GM19328 (cell line): ENCODE data around the gene KLHL4.
"Not testable (repeated sequence)": the region's sequence is repeated elsewhere in the genome, so short reads cannot be mapped to it uniquely, and the experiment has no call there.

Experiments used
- ATAC-seq: cut with Tn5 transposase; IDR thresholded peaks from one replicate; pipeline ENCODE4 v1.9.1; 2021; ENCODE audit warnings: mild to moderate bottlenecking, moderate library complexity; ENCODE audit not compliant: unreplicated experiment

KLHL4 gene, protein sequence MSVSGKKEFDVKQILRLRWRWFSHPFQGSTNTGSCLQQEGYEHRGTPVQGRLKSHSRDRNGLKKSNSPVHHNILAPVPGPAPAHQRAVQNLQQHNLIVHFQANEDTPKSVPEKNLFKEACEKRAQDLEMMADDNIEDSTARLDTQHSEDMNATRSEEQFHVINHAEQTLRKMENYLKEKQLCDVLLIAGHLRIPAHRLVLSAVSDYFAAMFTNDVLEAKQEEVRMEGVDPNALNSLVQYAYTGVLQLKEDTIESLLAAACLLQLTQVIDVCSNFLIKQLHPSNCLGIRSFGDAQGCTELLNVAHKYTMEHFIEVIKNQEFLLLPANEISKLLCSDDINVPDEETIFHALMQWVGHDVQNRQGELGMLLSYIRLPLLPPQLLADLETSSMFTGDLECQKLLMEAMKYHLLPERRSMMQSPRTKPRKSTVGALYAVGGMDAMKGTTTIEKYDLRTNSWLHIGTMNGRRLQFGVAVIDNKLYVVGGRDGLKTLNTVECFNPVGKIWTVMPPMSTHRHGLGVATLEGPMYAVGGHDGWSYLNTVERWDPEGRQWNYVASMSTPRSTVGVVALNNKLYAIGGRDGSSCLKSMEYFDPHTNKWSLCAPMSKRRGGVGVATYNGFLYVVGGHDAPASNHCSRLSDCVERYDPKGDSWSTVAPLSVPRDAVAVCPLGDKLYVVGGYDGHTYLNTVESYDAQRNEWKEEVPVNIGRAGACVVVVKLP

DNA sequence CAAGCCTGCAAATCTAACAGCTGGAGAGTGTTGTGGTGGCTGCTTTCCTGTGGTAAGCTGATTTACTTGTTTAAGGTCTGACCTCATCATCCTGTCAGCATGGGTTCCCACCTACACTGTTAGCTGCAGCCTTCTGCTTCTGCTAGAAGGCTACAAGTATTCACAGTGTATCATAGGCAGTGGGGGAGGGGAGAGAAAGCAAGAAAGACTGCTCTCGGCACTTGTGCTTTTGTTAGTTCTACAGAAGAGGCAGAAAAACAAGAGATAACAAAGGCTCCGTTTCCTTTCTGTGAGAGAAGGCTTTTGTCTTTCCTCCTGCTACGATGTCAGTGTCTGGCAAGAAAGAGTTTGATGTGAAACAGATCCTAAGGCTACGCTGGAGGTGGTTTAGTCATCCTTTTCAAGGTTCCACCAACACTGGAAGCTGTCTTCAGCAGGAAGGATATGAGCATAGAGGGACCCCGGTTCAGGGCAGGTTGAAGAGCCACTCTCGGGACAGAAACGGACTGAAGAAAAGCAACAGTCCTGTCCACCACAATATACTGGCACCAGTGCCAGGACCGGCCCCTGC is at the start of gene KLHL4:
KLHL4 (plus strand) TSS at position 232 of the 571 bp plus-strand sequence; CDS start at position 324, 92 bp downstream.
- ATAC-seq: no peak

DNA sequence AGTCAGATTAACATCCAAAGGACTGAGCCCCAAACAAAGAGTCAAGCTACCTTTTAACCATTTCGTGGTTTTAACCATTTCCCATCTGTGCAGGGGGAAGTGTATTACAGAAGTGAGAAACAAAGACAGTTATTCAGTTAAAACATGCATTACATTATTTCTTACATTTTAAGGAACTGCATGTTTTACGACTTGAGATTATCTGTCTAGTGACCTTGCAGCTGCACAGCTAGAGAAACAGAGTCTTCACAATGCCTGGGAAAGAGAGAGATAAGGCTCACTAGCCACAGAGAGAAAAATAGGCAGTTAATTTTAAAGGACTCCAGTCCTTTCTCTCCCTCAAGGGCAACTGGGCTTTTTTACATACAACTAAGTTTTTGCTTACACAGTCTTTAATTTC is 48.7 kb upstream of the KLHL4 start:
- ATAC-seq: no peak

DNA sequence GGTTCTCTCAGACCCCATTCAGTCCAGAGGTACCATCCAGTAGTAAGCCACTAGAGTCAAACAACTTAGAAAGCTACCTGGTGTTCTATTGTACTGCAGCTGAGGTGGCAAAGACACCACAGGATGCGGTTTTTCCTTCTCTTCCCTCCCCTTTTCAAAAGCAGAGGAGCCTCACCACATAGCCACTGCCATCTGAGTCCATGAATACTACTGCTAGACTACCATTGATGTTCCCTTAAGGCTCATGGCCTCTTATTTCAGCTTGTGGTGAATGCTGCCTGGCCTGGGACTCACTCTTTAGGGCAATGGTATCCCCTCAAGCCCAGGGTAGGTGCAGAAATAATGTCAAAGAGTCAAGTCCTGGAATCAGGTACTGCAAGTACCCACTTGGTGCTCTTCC is 41.8 kb upstream of the KLHL4 start:
- no peak for ATAC-seq

DNA sequence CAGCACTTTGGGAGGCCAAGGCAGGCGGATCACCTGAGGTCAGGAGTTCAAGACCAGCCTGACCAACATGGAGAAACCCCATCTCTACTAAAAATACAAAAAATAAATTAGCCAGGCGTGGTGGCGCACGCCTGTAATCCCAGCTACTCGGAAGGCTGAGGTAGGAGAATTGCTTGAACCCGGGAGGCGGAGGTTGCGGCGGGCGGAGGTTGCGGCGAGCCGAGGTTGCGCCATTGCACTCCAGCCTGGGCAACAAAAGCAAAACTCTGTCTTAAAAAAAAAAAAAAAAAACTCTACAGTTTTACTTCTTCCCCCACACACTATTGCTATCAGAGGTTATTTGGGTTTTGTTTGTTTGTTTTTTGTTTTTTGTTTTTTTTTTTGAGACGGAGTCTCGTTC is 38.9 kb upstream of the KLHL4 start:
- not testable (repeated sequence) for ATAC-seq

DNA sequence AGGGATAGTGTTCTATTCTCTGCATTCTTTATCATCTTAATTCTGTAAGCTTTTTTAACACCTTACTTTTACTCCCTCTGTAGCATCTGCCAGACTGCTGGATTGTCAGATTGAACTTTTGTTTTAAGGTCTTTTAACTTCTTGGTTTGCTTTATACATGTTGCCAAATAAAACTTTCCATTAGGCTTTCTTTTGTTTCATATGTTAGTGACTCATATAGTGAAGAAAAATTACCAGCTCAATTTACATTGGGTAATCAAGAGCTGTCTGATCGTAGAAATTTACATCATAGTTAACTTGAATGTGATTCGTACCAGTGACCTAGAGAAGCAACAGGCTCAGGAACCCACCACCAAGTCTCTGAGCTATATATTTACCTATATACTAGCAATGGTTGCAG is 28.5 kb upstream of the KLHL4 start:
- ATAC-seq: no peak

DNA sequence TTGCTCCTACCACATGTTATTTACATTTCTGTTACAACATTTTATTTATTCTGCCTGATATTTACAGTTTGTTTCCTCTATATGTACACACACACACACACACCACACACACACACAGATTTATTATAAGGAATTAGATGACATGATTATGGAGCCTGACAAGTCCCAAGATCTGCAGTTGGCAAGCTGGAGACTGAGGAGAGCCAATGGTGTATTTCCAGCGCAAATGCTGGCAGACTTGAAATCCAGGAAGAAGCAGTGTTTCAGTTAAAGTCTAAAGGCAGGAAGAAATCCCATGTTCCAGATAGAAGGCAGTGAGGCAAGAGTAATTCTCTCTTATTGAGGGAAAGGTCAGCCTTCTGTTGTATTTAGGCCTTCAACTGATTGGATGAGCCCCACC is 1.8 kb upstream of the KLHL4 start:
- ATAC-seq: no peak

DNA sequence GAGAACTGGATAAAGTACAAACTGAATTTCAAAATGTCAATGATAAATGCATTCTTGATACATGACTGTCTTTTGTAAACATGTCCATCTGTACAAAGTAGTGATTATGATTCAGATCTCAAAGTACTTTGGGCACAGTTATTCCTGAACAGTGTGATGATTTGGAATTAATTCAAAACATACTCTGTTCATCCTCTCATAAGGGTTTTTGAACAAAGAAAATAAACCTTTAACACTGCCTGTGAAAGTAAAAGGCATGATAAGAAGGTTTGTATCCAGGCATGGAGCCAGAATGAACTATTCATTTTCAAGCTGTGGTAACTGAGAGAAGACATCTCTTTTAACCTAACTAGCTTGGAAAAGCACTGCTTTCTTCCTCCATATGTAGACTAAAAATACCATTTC is 883 bp upstream of the KLHL4 start:
- no peak for ATAC-seq

DNA sequence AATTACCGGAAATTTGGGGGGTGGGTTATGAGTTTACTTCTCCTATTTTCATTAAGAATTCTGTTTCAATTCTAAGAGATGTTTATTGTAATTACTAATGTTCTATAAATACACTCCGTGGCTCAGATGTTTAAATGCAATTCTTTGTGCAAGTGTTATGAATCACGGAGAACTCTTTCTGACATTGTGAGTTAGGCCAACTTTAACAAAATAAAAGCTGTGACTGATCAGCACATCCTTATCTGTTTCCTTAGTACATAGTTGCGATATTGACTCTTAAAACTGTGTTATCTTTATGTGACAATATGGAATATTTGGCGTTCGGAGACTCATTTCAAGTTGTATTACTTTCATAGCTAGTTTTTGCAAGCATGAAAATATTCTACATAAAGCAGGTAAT is 902 bp downstream of the KLHL4 start:
- ATAC-seq: no peak

DNA sequence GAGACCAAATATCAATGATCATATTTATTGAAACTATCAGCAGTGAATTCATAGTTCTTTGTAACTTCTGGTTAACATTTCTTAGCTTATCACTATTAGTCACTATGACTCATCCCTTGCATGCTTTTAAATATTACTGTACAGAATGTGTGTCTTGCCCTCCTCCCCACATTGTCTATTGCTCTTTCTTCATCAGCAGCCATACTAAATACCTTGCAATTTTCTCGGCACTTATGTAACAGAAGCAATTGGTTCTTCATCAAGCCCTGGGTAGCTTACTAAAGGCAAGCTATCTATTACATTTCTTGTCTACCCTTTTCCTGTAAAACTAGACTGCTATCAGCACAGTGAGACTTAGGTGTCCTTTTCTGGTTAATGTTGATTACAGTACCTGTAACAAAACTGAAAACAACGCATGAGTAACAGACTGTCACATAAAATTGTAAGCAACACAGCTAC is 8.2 kb downstream of the KLHL4 start:
- ATAC-seq: no peak

DNA sequence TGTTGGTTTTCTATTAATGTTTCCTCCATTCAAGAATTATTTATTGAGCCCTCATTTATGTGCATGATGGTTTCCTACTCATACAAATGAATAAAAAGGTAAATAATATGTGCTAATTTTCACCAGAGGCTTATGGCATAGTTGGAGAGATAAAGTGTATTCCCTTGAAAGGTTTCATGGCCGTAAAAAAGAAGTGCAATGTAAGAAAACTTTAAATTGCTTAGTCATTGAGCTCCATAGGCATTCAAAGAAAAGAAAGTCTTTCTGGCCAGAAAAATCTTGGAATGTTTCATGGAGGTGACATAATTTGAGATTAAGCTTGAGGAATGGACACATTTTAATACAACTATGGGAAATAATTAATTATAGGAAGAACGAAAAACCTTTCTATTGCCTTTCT is 8.7 kb downstream of the KLHL4 start:
- no peak for ATAC-seq

DNA sequence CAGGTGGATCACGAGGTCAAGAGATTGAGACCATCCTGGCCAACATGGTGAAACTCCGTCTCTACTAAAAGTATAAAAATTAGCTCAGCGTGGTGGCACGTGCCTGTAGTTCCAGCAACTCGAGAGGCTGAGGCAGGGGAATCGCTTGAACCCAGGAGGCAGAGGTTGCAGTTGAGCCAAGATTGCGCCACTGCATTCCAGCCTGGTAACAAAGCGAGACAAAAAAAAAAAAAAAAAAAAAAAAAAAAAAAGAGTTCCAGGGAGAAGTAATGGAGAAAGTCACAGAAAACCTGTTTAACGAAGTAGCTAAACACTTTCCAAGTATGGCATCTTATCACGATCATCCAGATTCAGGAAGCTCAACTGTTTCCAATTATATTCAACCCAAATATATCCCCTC is 10.9 kb downstream of the KLHL4 start:
- ATAC-seq: no peak

DNA sequence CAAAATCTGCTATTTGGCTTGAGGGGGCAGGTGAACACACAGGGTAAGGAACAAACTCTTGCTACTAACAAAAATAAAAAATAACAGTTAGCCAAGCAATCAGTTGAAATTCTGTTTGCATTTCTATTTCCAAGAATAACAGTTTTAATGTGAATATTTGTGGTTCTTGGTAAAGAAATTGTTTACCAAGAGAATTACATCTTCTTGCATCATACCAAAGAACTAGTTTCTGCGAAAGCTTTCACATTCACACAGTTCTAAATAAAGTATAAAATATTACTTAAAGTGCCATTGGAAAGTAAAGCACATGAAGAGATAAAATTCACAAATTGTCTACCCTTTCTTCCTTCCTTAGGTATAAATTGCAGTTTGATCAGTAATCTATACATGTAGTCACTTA is 54.4 kb downstream of the KLHL4 start:
- ATAC-seq: no peak

DNA sequence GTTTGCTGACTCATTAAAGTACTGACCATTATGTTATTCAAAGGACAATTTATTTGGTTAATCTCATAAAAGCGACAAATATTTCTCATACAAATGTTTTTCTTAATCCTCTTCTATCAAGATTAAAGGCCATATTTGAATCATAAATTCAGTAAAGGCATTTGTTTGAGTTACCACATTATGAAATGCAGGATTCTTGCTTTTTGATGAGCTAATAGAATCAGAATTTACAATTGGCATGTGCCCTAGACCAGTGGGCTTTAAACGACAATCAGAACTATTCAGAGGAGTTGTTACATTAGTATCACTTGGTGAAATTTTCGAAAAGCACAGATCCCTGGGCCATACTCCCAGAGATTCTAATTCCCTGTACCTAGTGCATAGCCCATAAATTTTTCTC is 55.3 kb downstream of the KLHL4 start:
- no peak for ATAC-seq

DNA sequence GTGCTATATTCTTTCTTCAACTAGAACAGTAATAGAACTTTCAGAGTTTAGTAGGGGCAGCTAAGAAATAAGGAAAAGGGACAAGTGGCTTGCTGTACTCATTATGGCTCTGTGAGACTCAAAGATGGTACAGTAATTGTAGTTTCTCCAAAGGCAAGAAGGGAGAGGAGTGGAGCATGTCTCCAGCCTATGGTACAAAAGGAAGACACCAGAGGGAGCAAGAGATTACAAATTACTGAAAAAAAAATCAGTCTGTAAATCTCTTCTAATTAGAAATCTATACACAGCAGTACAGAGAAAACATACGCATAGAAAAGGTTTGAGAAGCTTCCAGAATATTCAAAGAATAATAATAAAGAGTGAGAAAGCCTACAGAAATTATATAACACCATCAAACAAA is 61.4 kb downstream of the KLHL4 start:
- ATAC-seq: no peak

DNA sequence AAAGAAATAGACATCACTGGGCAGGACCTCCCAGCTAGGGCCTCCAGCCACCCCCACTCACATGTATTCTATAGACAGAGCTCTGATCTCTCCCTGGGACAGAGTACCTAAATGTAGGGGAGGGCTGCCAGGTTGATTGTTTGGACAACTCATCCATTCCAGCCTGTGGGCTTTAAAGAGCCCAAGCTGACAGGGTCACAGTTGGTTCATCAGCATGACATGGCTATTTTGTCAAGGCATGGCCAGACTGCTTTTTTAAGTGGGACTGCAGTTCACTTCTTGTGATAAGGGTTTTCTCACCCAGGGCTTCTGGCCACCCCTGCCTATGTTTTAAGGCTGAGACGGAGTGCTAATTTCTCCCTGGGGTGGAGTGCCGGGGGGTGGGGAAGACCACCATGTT is 63.3 kb downstream of the KLHL4 start:
- no peak for ATAC-seq

DNA sequence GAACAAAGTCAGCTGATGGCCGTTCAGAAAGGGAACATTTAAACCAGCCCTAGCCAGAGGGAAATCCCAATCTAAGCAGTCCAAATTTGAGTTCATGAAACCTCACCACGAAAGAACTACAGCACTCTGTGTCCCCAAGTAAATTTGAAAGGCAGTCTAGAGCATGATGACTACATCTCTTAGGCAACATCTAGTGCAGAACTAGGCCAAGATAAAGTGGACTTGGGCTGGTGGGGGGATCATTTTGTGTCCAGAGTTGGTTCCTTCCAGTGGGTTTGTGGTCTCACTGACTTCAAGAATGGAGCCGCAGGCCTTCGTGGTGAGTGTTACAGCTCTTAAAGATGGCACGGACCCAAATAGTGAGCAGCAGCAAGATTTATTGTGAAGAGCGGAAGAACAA is 64.9 kb downstream of the KLHL4 start:
- ATAC-seq: no peak

DNA sequence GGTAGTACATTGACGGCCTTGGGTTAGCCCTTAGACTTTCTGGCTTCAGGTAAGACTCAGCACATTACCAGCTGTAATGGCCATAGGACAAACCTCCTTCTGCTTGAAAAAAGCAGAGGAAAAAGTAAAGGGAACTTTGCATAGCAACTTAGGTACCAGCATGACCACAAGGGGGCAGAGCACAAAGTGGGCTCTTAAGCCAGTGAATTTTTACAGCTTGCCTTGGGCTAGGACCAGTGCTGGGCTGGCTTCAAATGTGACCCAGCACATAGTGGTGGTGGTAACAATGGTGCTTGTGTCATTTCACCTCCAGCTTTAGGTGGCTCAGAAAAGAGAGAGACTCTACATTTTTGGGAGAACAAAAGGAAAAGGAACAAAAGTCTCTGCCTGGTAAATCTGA is 66.1 kb downstream of the KLHL4 start:
- ATAC-seq: no peak

DNA sequence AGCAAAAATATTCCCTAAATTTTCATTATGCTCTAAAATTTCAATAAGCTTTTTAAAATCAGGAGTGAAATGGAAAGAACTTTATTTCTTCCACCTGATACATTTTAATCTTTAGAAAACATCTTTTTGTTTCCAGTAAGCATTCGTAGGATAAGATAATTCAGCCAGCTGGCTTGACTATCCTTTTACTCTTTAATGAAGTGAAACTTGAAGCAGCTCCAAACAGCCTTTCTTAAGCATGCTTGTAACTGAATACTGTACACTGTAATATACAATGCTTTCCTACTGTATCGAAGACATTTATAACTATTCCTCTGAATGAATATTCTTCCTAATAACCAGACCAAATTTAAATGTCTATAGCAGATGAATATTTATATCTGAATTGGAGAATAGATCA is 98.8 kb downstream of the KLHL4 start:
- ATAC-seq: no peak

DNA sequence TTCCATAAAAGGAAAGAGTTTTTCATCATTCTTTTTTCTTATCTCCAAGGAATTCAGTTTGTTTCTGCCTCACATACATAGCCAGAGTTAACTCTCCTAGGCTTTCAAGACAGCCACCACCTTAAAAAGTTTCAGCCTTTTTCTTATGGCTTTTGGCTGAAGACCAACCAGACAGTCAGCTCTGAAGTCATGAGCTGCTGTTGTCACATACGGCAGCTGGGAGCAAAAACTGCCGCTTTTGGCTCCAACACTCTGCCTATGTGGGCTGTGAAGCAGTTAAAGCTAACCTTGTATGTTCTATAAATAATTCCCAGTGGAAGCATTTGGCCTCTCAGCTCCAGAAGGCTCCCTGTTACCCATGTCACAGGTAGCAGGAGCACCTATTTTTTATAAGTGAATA is 104.1 kb downstream of the KLHL4 start:
- ATAC-seq: no peak

DNA sequence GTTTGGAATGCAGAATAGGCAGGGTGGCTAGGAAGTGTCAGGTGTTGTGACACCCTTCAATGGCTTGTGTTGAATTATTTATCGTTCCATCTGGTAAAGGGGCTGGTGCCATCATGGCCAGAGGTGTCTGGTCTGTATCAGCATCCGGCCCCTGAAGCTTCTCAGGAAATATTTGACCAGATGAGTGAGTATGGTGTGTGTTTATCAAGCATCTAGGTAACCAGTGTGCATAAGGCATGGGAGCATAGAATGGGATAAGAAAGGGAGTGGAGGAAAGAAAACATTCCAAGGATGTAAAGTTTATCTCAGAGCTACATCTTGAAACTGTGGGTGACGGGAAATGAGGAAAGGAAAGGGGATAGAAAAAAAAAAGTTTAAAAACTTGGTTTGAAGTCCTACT is 109.4 kb downstream of the KLHL4 start:
- ATAC-seq: no peak

DNA sequence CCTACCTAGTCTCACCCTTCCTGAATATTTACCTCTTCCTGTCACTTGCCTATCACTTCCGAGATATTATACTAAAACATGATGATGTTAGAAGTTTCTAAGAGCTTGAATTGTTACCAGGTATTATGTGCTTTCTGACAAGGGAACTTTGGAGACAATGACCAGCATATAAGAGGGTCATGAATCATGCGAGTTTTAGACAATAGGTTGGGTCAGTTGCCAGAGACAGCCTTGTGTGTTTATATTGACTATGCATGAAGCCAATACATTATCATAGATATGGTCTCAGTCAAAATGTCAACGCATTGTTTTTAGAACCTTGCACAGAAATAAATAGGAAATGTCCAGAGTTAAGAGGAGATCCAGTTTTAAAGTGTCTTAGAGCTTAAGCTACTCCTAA is 116.8 kb downstream of the KLHL4 start:
- ATAC-seq: no peak

DNA sequence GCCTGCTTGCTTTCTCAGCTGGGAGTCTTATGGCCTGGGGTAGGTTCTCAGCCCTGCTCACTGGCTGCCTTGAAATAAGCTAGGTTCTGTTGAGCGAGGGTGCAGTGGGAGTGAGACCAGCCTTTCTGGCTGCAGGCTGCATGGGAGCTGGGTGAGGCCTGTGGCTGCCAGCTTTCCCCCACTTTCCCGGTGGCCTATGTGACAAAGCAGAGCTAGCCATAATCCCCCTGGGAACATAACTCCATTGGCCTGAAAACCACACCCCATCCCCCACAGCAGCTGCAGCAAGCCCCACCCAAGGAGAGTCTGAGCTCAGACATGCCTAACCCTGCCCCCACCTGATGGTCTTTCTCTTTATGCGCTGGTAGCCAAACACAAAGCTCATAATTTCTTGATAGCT is 118.9 kb downstream of the KLHL4 start:
- no peak for ATAC-seq
